ENCODE measurements around the gene ZNF287. TPM values are rescaled to one million over a fixed set of nuclear protein-coding genes. Genes with fewer than 3 reads are reported as not detected.

The ZNF287 gene
- total and polyA plus RNA-seq, 7 donors = 1.5 to 10.0 (median 4.3) TPM

- 80 to 95% (median 95%) methylated on average over 3 of the region's 3 CpGs for WGBS, 3 donors
These were observed 64.0 kb downstream of the ZNF287 start for GRCh38 chr17:16504984-16505383.

More at GRCh38 chr17:16504984-16505383, 64.0 kb downstream of the ZNF287 start:
- no peak overlapping the region for H3K4me3 ChIP-seq
- no peaks in the 10 kb centered on the region for H3K9me3 ChIP-seq
- ATAC-seq (no peak), DNase-seq (no peak)
- H3K4me1 ChIP-seq = no peaks in the 10 kb centered on the region
- no peaks in the 10 kb centered on the region for H3K36me3 ChIP-seq (ENCODE audit: insufficient read depth in 1 of 2, low read depth in 1 of 2)
- no peak for TF ChIP-seq CTCF (IDR thresholded peaks at IDR 0.05)
- intact Hi-C loops (cut with DNase I) = no loop called here
- H3K27ac ChIP-seq = no peak overlapping the region
- H3K27me3 ChIP-seq (ENCODE audit: insufficient read depth in 3 of 3, low read length in 2 of 3) = no peaks in the 10 kb centered on the region

Other genes starting within 250 kb of the ZNF287 start
- gene CENPV, start 215.7 kb downstream of the ZNF287 start, total RNA-seq = 10 to 100 TPM; 29.6 to 44.3 (median 34.1) TPM
- gene CENPV, start 215.7 kb downstream of the ZNF287 start, polyA plus RNA-seq = 10 to 100 TPM; 36.5 to 68.3 (median 42.6) TPM
- 1,000 to 10,000 TPM; 1,704 to 3,203 (median 2,212) TPM for gene UBB, start 188.1 kb downstream of the ZNF287 start, total RNA-seq
- gene UBB, start 188.1 kb downstream of the ZNF287 start, polyA plus RNA-seq = 1,000 to 10,000 TPM in 2 of 3 donors, 100 to 1,000 TPM in 1; 700 to 1,893 (median 1,030) TPM
- 10 to 100 TPM in 1 of 4 donors, 1 to 10 TPM in 3; 3.9 to 10.3 (median 6.7) TPM for gene TRPV2, start 153.6 kb downstream of the ZNF287 start, total RNA-seq
- 1 to 10 TPM; 1.6 to 3.8 (median 3.4) TPM for gene TRPV2, start 153.6 kb downstream of the ZNF287 start, polyA plus RNA-seq
- gene LRRC75A, start 77.0 kb downstream of the ZNF287 start, total RNA-seq = under 1 TPM; 0.20 to 0.41 (median 0.29) TPM
- gene LRRC75A, start 77.0 kb downstream of the ZNF287 start, polyA plus RNA-seq = under 1 TPM; 0.23 to 0.69 (median 0.43) TPM
- gene ZNF624, start 84.6 kb upstream of the ZNF287 start, total RNA-seq = 1 to 10 TPM in 2 of 4 donors, under 1 TPM in 2; 0.62 to 2.5 (median 1.0) TPM
- gene ZNF624, start 84.6 kb upstream of the ZNF287 start, polyA plus RNA-seq = under 1 TPM; 0.15 to 0.96 (median 0.53) TPM
- 1 to 10 TPM in 2 of 4 donors, under 1 TPM in 2; 0.05 to 1.5 (median 0.76) TPM for gene CCDC144A, start 121.0 kb upstream of the ZNF287 start, total RNA-seq
- gene CCDC144A, start 121.0 kb upstream of the ZNF287 start, polyA plus RNA-seq = under 1 TPM; 0.14 to 0.29 (median 0.20) TPM